ENCODE data around the gene CDCA4.
"Not testable (repeated sequence)": the region's sequence is repeated elsewhere in the genome, so short reads cannot be mapped to it uniquely, and the experiment has no call there.

The CDCA4 gene

DNA sequence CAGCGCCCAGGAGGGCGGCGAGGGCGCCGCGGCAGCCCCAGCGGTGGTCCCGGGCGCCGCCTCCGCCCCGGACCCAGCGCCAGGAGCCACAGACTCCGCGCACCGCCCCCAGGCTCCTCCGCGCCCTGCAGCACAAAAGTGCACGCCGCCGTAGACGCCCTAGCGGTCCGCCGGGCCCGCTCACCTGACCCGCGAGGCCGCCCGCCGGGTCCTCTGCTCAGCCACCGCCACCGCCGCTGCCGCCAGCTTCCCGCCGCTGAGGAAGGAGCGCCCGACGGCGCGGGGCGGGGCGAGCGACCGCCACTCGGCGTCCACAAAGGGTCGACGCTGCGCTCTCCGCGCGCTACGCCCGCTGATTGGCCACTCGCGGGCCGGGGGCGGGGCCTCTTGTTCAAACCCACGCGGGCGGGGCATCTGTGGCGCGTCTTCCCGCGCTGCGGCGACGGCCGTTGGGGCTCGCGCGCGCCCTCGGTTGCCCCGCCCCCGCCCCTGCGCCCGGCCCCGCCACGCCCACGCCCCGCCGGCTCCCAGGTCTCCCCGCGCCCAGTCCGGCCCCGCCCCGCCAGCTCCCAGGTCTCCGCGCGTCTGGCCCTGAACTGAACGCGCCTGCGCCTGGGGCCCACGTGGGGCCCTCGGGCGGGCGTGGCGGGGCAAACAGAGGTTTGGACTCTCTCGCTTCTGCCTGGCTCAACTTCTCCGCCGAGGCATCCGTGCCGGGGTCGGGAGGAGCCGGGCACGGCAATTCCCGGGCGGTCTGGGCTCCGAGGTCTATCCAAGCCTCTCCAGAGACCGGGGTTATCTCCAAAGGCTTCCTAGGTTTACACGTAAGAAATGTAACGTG, at the start of gene CDCA4:
CDCA4 (minus strand) TSS at position 269 of the 841 bp plus-strand sequence. CDS start 9,154 bp downstream, outside the sequence.
- DNase-seq (ENCODE audit: low spot score): peak; percentile 98

DNA sequence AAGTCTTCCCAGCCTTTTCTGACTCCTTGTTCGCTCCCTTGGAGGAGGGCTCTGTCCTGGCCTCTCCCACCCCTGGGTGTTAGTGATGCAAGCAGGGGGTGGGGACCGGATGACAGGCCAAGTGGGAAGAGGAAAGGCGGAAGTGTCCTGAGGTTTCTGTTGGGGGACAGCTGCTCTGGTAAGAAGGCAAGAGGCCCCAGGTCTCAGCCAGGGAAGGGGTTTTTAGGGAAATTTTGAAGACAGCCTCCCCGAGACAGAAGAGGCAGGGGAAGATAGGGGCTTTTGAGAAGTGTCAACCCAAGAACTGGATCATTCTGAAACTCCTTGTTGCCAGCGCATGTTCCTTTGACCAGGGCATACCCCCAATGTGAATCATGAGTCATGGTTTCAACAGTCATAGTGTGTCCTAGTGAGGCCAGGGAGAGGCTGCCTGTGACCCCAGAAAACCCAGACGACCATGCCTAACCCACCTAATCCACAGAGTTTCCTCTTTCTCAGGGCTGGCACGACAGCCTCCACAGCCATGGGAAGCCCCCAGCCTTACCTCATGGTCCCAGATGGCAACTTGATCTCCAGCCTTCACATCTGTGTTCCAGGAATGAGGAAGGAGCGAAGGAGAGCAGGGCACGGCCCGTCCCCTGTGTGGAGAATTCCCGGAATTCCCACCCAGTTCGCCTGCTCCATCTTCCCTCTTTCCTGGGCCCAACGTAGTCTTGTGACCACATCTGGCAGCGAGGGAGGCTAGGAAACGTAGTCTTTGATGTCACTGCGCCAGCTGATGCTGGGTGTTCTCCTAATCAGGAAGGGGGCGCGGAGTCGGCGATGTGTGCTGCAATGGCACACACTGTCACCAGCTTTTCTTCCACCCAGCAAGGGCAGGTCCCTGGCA, 49.2 kb upstream of the CDCA4 start:
- DNase-seq (ENCODE audit: low spot score): no peak

DNA sequence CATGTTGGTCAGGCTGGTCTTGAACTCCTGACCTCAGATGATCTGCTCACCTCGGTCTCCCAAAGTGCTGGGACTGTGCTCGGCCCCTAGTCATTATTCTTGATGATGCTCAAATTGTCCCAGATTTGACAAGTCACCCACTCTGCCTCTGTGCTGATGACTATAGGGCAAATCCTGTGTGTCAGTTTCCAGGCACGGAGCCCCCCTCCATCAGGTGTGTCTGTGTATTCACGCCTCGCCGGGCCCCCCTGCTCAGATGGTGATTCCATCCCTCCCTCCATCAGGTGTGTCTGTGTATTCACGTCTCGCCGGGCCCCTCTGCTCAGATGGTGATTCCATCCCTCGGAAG, 48.6 kb upstream of the CDCA4 start:
- no peak for DNase-seq (ENCODE audit: low spot score)

DNA sequence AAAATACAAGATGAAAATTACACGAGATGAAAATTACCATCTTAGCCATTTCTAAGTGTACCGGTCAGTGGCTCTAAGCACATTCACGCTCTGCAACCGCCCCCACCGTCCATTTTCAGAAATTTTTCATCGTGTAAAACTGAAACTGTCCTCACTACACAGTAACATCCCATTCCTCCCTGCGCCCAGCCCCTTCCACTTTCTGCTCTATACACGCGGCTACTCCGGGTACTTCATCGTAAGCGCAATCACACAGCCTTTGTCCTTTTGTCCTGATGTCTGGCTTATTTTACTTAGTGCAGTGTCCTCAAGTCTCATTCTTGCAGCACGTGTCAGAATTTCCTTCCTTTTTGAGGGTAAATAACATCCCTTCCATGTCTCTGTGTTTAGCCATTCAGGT, 47.9 kb upstream of the CDCA4 start:
- no peak for DNase-seq (ENCODE audit: low spot score)

DNA sequence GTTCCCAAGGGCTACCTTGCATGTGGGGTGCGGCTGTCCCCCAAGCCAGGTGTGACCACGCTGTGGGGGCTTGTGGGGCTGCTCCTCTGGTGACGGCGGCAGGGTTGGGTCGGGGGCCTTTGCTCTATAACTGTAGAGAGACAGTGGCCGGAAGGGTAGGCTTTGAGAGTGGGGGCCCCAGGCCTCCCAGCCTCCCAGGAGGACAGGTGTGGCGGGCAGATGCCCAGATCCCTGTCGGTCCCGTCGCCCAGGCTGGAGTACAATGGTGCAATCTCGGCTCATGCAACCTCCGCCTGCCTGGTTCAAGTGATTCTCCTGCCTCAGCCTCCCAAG, 47.1 kb upstream of the CDCA4 start:
- no peak for DNase-seq (ENCODE audit: low spot score)

DNA sequence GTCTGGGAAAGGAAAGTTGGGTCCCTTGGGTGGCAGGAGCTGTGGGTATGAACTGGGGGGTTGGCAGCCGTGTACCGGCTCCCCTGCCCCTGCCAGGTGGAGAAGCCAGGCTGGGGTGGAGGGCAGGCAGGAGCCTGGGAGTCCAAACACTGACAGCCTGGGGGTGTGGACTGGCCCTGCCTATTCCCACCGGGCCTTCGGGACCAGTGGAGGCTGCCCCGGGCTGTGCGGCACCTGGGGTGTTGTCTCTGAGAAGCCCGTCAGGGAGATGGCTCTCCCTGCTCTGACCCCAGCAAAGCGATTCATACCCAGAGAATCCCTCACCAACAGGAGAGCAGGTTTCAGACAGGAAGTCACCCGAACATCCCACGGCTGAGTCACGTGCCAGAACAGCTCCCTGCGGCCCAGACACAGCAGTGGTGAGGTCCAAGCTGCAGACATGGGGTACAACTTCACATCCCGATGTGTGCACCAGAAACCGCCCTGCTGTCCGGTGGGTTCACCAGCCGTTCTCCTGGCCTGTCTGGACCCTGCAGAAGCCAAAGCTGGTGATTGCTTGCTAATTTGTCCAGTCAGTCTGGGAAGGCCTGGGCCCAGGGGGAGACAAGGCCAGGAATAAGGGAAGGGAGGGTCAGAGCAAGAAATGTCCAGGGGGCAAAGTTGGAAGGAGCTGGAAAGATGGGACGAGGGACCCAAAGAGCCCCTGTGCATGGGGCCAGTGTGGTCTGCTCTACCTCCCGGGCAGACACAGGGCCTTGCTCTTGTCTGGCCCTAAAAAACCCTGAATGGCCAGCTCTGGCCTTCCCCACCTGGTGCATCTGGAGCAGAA, 46.5 kb upstream of the CDCA4 start:
- peak; percentile 67 for DNase-seq (ENCODE audit: low spot score)

DNA sequence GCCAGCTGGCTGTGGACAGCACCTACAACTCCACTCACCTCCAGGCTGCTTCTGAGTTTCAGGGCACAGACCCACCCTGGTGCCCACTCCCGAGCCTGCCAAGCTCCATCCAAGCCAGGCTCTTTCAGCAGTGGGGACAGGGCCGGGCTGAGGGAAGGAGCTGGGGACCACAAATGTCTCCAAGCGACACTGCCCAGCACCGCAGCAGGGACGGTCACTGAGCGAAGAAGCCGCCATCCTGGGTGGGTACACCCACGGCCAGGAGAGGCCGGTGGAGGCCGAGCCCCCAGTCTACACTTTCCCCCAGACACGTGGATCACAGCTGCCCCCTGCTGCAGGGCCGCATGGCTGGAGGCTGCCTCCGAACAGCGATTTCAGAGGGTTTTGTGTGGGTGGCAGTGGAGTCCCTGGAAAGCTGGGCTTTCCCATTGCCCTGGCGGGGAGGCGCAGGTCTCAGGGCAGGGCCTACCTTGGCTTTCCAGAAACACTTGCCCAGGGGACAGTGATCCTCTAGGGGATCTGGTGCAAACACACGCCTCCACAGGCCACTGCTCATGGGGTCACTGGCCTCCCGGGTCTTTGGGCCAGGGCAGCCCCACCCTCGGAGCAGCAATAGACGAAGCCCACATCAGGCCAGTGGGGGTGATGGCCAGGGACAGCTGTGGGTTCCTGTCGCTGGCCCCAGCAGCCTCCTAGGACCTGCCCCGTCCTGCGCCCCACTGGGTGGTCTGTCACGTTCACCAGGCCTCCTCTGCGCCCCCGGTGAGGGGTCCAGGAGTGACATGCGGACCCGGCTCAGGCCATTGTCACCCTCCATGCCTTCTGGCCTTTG, 45.6 kb upstream of the CDCA4 start:
- no peak for DNase-seq (ENCODE audit: low spot score)

DNA sequence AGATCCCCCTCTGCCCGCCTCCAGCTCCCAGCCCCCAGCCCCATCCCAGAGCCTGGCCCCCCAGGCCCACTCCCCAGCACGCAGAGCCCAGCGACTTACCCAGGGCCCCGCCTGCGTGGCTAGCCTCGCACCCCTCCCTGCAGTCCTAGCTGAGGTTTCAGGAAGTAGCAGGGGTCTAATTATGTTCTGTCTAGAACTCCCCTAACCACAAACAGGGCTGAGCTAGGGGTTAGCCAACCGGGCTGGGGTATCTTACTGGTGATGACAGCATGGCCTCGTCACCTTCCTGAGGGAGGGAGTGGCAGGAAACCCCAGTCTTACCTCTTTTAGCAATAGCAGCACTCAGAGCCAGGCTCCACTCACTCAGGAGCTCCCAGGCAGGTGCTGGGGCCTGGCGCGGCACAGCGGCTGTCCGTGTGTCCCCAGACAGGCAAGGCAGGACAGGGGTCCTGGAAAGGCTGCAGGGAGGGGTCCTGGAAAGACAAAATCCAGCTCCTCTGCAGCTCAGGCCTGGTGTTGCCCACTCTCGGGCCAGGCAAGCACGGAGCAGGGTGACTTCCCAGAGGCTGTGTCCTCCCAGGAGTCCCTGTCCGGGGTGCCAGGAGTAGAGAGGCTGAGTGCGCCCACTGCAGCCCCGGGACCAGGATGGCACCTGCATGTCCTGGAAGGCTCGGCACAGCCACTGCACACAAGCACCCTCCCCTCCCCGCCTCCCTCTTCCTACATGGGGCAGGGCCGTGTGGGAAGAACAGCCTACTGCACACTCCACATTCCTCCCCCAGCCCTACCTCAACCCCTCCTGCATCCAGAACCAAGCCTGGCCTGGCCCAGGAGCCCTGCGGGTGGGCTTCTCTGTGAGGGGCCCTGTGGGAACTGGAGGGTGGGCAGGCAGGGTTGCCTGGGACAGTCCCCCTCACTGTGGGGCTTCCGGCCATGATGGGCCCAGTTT, 44.7 kb upstream of the CDCA4 start, which contains the start of gene GPR132:
GPR132 (minus strand) TSS at position 151 of the 949 bp plus-strand sequence. CDS start 10,010 bp downstream, outside the sequence.
- DNase-seq (ENCODE audit: low spot score): peak; percentile 97

DNA sequence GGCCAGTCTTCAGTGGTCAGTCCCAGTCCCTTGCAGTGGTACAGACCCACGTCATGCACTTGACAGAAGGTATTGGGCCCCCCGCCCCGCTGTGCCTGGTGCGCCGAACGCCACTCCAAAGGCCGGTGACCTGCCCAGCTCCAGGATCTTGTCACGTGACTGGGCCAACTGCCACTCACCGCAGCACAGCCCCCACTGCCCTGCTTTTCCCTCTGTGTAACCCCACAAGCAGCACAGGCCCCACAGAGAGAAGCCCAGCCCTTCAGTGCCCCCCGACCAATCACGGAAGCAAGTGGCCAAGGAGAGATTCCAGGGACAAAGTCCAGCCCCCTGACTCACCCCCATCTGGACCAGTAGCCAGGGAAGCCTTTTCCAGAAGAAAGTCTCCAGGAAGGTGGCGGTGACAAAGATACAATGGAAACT, 43.8 kb upstream of the CDCA4 start:
- DNase-seq (ENCODE audit: low spot score): no peak

DNA sequence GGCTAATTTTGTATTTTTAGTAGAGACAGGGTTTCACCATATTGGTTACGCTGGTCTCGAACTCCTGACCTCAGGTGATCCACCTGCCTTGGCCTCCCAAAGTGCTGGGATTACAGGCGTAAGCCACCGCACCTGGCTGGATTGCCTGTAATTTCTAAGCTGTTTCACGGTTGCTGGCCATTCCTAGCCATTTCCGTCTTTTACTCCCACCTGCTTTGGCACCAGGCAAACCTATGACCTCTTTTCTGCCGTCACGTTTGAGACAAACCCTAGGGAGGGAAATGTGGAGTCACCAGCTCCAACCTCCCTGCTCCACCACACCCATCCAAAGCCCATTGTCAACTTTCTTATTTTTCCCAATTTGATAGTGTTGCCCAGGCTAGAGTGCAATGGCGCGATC, 43.1 kb upstream of the CDCA4 start:
- no peak for DNase-seq (ENCODE audit: low spot score)

DNA sequence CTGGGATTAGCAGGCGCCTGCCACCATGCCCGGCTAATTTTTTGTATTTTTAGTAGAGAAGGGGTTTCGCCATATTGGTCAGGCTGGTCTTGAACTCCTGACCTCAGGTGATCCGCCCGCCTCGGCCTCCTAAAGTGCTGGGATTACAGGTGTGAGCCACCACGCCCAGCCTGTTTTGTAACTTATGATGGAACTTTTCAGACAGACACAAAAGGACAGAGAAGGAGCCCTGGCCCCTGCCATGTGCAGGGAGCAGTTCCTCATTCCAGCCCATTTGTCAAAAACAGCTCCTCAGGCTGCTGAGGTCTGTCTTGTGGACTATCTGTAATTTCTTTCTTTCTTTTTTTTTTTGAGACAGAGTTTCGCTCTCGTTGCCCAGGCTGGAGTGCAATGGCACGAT, 42.6 kb upstream of the CDCA4 start:
- DNase-seq (ENCODE audit: low spot score): not testable (repeated sequence)

DNA sequence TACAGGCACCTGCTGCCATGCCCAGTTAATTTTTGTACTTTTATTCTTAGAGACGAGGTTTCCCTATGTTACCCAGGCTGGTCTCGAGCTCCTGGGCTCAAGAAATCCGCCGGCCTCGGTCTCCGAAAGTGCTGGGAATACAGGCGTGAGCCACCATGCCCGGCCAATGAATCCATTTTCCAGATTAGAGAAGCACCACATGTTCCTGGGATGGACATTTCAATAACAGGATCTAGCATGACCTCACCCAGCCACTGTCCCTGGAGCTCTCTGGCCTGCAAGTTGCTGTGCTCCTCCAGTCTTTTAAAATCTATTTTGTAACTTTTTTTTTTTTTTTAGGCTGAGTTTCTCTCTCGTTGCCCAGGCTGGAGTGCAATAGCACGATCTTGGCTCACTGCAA, 42.2 kb upstream of the CDCA4 start:
- DNase-seq (ENCODE audit: low spot score): no peak

DNA sequence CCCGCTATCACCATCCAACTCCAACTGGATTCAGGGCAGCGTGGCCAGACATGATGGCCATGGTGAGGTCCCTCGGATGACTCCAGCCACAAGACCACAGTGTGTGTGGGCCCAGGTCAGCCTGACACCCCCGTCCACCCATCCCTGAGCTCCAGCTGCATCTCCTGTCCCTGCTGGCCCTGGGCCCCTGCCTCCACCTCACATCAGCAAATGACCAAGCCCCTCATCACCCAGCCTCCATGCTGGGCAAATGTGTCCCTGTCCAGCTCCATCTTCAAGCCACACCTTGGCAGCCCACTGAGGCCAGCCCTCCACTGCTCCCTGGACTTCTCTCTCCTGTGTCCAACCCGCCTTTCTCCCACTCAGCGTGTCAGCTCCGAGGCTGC, 41.2 kb upstream of the CDCA4 start:
- no peak for DNase-seq (ENCODE audit: low spot score)

DNA sequence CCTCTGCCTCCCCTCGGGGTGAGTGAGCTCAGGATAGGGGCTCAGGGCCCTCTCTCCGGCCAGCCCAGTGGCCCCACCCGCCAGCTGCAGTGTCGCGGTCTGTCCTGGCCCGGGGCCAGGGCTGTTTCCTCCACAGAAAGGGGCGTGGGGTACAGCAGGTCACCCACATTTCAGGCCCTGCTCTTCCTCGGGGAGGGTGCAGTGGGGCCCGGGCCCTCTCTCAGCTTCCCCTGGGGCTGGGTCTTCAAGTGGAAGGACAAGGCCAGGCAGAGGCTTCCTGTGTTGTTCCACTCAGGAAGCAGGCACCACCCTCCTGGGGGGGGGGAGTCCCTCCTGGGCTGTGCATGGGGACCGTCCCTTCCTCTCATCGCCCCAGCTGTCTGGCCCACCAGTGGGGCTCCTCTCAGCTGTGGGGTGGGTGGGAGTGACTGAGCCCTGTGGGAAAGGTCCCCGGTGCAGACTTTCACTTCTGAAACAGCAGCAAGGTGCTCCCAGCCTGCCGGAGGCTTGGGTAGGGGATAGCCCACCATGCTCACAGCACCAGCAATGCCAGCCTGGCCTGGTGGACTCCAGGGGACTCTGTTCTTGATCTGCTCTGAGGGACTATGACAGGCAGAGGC, 40.7 kb upstream of the CDCA4 start:
- DNase-seq (ENCODE audit: low spot score): peak; percentile 36

DNA sequence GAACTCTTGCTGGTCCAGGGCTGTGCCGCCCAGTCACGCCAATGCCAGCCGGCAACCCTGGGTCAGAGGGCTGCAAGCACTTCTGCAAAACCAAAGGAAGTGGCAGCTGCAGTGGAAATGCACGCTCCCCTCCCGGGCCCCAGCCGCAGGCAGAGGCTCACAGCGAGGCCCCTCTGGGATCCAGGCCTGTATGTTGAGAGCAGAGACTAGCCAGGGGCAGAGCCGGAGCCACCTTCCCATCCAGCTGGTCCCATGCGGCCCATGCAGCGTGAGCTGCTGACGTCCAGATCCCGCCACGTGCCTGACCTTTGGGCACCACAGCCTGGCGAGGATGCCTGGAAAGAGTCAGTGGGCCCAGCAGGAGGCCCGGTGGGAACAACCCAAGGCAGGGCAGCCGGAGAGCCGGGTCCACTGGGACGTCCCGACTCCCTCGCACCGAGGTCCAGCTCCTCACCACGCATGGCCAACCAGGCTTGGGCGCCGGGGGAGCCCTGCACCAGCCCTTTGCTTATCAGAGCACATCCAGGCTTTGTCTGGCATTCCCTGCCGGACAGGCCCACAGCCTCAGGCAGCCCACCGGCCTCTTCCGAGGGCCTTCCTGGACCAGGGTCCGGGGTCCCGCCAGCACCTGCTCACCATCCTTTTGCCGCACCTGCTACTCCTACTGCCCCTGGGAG, 40.0 kb upstream of the CDCA4 start:
- DNase-seq (ENCODE audit: low spot score): peak; percentile 39

DNA sequence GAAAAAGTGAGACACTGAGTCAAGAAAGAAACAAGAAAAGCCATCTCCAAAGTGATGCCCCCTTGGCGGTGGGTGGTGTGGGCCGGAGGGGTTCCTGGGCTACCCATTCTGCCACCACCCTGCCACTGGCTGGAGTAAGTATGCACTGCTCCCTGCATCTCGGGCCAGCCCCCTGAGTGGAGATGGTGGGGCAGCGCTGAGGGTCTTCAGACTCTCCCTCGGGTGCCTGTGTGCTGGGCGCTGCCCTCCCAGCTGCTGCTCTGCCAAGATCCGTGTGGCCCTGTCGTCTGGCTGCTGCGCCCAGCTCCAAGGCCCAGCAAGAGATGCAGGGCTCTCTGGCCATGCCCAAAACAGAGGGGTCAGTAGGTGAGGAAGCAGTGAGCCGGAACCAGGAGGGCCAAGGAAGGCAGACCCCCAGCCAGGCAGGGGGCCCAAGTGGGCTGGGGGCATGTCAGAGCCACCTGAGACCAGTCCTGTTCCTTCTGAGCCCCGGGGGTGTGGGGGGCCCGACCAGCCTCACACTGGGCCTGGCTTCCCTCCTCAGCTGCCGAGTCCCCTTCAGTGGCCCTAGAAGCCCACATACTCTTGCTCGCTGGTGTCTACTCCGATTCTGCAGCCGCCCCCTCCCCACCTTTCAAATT, 39.2 kb upstream of the CDCA4 start:
- no peak for DNase-seq (ENCODE audit: low spot score)

DNA sequence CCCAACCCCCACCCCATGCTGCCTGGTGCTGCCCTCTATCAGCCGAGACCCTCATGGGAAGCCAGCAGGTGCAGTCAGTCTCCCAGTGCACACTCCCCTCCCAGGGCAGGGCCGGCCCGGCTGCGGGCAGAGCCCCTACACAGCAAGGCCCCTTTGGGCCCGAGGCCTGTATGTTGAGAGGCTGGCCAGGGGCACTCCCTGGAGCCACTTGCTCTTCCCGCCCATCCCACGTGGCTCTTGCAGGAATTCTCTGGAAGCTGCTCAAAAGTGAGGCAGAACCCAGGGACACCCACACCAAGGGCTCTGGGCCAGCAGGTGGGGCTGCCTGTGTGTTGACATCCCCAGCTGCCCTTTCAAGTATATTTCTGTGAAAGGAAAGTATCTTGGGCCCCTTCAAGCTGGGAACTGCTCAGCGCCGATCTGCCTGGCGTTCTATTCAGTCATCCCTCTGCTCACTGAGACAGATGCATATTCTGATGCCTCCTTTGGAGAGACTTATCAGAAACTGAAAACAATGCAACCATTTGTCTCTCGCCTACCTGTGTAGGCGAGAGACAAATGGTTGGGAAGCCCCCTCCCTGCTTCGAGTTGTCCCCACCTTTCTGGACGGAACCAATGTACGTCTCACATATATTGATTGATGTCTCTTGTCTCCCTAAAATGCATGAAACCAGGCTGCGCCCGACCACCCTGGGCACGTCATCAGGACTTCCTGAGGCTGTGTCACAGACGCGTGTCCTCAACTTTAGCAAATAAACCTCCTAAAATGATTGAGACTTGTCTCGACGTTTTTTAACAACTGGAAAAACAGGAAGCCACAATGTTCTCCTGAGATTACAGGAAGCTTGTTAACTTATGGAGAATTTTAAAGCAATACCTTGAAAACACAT, 38.4 kb upstream of the CDCA4 start:
- DNase-seq (ENCODE audit: low spot score): peak; percentile 40
